Stimulated activated CD4-positive, alpha-beta T cell treated with anti-CD3 and anti-CD28 coated beads, TNF-alpha, amount 100 ng/mL, for 48 hours (primary cell): Measurements from ENCODE around the gene CCL17.
"Not testable (repeated sequence)": the region's sequence is repeated elsewhere in the genome, so short reads cannot be mapped to it uniquely, and the experiment has no call there.

ENCODE experiments used
- DNase-seq, 3 donors: peaks; one replicate each; pipeline ENCODE4 v3.0.0-alpha.2; 2020; ENCODE audit warnings: low read depth in 3 of 3

The CCL17 gene

DNA sequence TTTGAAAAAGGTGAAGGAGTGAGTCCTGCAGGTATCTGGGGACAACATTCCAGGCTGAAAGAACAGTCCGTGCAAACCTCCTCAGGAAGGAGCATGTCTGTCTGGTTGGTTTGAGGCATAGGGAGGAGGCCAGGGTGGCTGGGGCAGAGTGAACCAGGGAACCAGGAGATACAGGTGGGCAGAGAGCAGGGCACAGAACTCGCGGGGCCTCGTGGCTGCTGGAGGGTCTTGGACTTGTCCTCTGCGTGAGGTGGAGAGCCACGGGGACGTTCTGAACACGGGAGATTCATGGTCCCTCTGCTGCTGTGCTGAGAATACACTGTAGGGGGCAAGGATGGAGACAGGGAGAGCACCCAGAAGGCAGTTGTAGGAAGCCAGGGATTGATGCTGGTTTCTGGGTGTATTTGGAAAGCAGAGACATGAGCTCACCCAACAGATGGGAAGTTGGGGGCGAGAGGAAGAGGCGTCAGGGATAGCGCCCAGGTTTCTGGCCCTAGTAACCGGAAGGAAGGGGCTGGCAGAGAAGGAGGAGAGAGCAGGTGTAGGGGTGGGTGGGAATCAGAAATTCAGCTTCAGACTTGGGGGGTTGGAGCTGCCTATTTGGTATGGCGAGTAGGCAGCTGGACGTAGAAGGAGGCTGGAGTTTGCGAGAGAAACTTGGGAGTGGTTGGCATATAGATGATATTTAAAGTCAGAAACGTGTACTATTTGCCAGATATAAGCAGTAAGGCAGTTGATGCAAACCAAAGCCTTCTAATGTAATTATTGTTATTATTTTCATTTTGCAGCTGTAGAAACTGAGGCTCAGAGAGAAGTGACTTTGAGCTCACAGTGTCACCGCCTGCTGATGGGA lies at the start of gene CCL17:
TSS of gene CCL17 (plus strand) at position 803 of the 853 bp plus-strand sequence. CDS start 9,166 bp downstream, outside the sequence.
- DNase-seq: no peak

DNA sequence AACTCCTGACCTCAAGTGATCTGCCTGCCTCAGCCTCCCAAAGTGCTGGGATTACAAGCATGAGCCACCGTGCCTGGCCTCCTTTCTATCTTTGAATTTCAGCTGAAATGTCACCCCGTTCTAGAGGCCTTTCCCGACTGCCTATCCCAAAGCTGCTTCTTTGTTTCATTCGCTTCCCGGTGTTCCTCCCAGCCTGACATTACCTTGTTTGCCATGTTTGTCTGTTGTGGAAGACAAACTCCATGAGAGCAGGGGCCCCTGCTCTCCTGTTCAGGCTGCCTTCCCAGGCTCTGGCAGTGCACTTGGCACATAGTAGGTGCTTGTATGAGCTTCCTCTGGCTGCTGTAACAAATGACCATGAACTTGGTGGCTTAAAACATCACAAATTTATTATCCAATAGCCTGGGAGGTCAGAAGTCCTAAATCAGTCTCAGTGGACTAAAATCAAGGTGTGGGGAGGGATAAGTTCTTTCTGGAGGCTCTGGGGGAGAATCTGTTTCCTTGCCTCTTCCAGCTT lies 48.6 kb upstream of the CCL17 start:
- no peak for DNase-seq

DNA sequence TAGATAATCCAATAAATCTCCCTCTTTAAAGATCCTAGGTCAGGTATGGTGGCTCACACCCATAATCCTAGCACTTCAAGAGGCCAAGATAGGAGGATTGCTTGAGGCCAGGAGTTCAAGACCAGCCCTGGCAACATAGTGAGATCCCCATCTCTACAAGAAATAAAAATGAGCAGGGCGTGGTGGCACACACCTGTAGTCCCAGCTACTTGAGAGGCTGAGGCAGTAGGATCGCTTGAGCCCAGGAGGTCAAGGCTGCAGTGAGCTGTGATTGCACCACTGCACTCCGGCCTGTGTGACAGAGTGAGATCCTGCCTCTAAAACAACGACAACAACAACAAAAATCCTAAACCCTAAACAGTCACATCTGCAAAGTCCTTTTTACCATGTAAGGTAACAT lies 48.0 kb upstream of the CCL17 start:
- DNase-seq: no peak

DNA sequence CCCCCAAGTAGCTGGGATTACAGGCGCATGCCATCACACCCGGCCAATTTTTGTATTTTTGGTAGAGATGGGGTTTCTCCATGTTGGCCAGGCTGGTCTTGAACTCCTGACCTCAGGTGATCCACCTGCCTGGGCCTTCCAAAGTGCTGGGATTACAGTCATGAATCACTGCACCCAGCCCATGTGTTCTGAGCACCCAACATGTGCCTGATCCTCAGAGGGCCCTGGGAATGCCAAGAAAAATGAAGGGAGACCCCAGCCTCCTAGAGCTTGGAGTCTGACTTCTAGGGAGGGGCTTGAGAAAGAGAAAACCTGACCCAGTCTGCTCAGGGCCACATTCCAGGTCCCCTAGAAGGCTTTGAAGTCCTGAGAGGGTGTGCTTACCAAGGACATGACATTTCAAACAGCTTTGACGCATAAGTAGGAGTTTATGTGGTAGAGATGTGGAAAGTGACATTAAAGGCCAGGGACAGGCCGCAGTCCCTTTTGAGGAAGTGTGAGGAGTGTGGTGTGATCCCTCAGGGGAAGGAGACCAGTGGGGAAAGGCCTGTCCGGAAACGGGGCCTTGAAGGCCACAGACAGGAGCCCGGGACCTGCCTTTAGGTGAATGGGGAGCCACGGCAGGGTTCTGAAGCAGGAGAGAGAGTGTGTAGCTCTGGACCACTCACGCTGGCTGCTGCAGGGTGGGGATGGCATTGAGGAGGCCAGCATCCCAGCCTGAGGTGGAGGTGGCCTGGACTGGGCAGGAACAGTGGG lies 47.1 kb upstream of the CCL17 start:
- no peak for DNase-seq

DNA sequence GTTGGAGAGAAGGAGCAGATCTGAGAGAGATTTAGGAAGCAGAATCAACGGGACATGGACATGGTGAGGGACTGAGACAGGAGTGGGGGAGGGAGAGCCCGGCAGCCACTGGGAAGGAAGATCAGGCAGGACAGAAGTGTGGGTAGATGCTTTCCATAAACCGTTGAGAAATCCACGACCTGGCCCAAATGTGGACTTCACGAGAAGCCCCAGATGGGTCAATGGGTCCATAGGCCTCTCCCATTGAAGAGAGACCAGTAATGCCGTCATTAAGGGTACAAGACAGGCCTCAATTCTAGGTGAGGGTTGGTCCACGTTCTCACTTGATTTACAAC lies 46.5 kb upstream of the CCL17 start:
- no peak for DNase-seq

DNA sequence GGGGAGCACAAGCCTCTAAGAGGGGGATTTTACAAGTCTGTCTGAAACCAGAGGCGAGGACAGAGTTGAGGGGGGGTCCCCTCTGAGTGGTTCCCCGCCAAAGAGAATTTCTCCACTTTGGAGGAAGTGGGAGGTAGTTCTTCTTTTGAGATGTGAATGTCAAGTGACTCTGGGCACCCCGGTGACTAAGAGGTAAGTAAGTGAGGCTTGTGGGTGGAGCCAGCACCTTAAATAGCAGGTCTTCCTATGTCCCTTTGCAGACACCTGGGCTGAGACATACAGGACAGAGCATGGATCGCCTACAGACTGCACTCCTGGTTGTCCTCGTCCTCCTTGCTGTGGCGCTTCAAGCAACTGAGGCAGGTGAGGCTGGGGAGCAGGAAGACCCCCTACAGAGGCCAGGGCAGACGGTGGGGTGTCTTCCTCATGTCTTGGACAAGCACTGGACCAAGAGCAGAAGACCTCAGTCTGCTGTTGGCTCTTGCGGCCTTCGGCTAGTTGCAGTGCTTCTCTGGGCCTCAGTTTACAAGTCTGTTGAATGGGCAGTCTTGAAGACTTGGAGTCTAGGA lies 46.0 kb upstream of the CCL17 start, which contains the start of gene CCL22:
TSS of gene CCL22 (plus strand) at position 257 of the 569 bp plus-strand sequence. CDS start at position 291, 34 bp downstream.
- DNase-seq: no peak

DNA sequence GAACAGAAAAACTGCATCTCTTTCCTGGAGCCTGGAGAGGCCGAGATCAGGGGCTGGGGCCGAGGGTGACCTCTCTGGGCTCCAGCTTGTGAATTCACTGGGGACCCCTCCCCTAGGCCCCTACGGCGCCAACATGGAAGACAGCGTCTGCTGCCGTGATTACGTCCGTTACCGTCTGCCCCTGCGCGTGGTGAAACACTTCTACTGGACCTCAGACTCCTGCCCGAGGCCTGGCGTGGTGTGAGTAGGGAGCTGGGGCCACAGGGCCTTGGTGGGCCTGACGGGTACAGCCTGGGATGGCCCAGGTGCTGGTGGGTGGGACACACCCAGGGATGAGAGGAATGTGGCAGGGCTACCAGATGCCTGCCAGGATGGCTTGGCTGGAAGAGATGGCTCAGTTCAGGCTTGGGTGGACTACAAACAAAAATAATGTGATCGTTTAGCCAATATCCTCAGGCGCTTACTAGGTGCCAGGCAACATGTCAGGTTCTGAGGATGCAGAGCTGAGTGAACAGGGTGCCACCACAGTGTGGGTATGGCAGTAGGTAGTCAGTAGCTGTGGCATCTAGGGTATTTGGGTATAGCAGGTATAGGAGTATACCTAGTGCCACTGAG lies 44.1 kb upstream of the CCL17 start:
- DNase-seq: no peak

DNA sequence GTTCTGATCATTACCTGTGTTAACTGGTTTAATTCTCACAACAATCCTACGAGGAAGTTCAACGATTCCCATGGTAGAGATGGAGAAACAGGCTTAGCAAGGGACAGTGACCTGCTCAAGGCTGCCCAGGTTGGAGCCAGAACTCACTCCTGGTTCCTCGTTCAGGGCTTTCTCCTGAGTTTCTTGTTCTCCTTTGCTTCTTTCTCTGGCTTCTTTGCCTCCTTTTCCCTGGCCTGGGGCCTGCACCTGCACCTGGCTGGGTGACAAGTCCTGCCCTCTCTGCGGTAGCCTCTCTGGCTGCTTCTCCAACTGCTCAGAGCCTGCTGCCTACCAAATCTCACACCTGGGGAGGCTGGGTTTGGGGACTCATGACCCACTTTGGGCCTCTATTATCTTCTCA lies 43.2 kb upstream of the CCL17 start:
- no peak for DNase-seq

DNA sequence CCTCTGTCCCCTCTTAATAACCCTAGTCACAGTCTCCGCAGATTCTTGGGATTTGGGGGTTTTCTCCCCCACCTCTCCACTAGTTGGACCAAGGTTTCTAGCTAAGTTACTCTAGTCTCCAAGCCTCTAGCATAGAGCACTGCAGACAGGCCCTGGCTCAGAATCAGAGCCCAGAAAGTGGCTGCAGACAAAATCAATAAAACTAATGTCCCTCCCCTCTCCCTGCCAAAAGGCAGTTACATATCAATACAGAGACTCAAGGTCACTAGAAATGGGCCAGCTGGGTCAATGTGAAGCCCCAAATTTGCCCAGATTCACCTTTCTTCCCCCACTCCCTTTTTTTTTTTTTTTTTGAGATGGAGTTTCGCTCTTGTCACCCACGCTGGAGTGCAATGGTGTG lies 40.4 kb upstream of the CCL17 start:
- no peak for DNase-seq

DNA sequence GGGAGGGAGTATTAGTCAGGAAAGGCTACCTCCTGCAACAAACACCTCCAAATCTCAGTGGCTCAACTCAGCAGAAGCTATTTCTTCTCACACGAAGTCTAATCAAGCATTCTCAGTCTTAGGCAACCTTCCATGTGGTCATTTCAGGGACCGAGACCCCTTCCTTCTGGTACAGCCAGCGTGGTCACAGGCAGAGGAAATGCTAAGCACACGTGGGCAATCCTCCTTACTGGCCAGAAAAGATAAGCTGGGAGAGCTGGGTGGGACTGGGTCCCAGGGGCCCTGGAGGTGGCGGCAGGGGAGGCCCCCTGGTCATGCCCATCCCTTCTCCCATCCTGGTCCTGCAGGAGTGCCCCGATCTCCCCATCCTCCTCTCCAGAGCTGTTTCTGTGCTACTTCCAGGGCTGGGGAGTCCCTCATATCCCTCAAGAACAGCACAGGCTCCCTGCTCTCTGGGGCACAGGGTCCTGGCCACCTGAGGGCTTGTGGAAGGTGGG lies 38.0 kb upstream of the CCL17 start:
- DNase-seq: no peak

DNA sequence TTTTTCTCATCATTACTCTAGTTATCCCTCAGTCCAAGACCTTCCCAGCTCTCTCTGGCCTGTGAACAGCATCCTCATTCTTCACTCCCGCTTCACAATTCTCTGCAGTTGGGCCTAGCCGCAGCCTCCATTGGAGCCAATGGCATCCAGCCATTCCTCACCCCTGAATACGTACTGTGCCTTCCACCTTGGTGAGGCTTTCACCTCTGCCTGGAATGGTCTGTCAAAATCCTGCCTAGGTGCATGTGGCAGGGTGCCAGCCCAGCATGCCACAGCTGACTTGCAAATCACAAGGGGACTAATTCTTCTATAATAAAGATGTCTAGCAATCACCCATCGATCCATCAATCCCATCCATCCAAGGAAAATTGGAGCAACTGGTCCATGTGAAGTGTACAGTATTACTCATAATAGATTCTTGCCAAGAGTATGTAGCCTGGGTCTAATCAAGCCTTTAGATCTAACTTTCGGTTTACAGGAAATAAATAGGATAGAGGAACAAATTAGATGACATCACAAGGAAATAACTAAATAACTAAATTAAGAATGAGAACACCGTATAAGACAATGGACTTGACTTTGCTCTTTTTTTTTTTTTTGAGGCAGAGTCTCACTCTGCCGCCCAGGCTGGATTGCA lies 37.3 kb upstream of the CCL17 start:
- no peak for DNase-seq

DNA sequence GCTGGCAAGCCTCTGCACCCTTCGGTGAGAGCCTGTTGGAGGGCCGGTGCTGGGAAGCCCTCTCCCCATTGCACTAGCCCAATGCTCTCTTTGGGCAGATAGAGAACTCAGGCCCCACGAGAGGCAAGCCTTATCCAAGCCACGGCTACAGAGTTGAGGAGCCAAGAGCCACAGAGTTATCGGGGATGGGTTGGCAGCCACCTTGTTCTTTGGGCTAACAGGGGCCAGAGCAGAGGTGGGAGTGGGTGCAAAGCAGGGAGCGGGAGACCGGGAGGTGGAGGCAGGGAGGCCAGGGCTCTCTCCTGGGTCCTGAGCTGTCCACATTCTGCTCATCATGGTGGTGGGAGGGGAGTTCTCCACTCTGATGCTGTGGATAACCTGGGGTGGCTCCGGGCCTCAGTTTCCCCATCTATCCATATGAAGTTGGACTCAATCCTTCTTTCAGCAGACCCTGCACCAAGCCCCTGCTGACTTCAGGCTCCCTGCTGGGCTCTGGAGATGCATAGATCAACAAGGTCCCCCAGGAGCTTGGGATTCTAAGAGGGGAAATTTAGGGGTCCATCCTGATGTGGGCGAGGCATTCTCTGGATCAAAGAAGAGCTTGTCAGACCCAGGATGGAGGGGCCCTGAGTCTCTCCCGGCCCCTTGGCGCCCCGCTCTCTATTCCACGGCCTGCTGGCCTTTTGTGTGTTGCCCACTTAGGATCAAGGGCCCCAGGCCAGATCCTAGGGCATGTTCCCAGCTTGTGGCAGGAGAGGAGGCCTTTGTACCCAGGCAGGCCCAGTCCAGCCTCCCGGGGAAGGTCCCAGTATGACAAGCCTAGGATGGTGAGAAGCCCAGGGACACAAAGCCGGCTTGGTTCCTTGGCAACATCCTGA lies 32.8 kb upstream of the CCL17 start:
- no peak for DNase-seq

DNA sequence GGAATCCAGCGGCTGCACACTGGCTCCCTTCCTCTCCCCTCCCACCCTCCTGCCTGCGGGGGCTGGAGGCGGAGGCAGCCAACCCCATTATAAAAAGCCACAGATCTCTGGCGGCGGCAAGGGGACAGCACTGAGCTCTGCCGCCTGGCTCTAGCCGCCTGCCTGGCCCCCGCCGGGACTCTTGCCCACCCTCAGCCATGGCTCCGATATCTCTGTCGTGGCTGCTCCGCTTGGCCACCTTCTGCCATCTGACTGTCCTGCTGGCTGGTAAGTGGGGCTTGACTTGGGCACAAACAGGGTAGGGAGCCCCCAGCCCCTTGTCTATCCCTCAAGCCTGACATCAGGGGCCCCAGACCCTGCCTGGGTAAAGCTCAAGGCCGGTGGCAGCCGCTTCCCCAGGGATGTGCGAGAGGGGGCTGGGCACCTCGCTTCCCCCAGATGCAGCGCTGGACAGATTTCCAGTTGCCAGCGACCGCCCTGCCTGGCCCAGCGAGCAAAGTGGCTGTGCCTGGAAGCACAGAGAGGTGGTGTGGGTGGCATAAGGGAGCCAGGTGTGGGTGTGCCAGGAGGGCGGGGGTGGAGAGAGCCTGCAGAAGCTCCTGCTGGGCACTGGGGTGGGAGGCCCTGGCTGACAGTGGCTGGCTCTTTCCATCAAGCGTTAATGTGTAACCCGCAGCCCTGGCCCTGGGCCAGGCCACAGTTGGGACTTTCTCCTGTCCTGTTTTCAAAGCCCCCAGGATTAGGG lies 32.0 kb upstream of the CCL17 start, which contains the start of gene CX3CL1:
TSS of gene CX3CL1 (plus strand) at position 119 of the 745 bp plus-strand sequence. CDS start at position 198, 79 bp downstream.
- no peak for DNase-seq

DNA sequence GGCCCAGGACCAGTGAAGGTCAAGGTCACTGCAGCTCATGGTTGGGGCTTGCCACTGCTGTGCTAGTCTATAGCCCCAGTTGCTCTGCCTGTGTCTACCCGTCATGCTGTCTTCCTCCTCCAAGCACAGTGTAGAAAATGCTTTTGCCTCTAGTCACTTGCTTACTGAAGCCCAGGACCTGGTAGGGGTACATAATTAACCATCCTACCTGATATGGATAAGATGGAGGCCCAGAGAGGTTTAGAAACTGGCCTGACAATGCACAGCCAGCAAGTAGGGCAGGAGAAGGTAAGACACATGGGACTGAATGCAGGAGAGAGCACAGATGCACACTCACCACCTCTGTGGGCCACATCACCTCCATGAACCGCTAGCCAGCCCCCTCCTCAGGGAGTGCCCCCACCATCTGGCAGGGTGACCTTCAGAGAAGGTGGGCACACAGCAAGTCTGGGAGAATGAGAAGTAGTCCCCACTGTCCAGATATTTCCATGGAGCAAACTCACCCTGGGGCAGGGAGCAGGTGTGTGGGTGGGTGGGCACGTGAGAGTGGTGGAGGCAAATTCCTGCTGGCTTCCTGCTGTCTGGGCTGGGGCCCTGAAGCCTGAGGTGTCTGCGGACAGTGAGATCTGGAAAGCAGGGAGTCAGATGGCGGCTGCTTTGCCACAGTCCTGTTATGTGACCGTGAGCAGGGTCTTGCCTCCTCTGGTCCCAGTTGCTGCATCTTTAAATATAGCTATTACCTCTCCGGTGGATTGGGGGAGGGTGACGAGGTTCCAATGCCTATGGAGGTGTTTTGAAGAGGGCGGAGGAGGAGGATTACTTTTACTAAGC lies 31.2 kb upstream of the CCL17 start:
- DNase-seq: no peak

DNA sequence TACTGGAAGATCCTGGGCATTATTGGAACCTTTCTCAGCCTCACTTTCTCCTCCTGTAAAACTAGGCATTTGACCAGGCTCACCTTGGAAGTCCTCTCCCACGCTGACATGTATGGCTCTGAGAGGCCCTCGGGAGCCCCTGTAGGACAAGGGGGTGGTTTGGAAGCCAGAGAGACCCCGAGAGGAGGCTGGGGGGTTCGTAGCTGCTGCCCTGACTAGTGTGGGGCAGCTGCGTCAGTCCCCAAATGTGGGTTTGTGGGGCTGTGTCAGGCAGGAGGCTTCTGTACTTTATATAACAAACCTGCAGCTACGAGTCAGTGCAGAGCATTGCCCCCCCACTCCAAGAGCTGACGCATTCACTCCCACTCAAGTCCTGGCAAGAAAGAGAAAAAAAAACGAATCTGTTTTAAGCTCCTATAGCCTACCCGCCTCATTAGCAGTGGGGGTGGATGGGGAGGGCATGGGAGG lies 30.5 kb upstream of the CCL17 start:
- no peak for DNase-seq

DNA sequence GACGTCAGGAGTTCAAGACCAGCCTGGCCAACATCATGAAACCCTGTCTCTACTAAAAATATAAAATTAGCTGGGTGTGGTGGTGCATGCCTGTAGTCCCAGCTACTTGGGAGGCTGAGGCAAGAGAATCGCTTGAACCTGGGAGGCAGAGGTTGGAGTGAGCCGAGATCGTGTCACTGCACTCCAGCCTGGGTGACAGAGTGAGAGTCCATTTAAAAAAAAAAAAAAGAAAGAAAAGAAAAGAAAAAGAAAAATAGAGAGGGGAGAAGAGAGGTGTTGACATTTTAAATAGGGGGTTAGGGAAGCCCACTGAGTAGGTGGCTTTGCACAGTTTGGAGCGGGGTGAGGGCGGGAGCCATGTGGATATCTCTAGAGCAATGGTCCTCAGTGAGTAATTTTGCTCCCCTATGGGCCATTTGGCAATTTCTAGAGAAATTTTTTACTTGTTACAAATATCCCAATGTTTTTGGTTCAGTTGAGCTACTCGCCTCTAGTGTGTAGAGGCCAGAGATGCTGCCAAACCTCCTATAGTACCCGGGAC lies 29.6 kb upstream of the CCL17 start:
- not testable (repeated sequence) for DNase-seq

DNA sequence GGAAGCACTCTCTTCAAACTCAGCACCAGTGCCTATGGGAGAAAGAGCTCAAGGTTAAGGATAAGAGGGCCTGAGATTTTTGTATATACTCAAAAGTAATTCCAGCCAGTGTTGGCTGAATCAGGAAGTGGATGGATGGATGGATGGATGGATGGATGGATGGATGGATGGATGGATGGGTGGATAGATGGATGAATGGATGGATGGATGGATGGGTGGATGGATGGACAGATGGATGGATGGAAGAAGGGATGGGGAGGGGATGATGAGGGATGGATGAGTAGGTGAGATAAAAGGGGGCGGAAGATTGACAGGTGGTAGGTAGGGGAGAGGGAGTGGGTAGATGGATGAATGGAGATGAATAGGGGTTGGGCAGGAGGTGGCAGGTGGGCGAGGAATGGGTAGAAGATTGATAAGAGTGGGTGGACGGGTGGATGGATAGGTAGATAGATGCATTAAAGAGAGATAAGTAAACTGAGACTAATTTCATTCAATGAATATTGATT lies 28.2 kb upstream of the CCL17 start:
- DNase-seq: no peak
